SJCRH30 (cell line): ENCODE results near the gene CRYBA1. TPM values are rescaled to one million over a fixed set of nuclear protein-coding genes. Genes with fewer than 3 reads are reported as not detected.
"Not testable (repeated sequence)": the region's sequence is repeated elsewhere in the genome, so short reads cannot be mapped to it uniquely, and the experiment has no call there.

Source experiments
- DNase-seq, 2 experiments: peaks; one replicate each; pipeline ENCODE4 v3.0.0-alpha.2; 2015 to 2020
- H3K27ac ChIP-seq: fragments of 250-450 bp; sonication (Bioruptor Pico); 2 replicates; pipeline ENCODE4 v1.5.1; 2020; ENCODE audit warnings: mild to moderate bottlenecking, moderate library complexity
- H3K27me3 ChIP-seq: fragments of 250-450 bp; sonication (Bioruptor Pico); 2 replicates; pipeline ENCODE4 v1.5.1; 2020; ENCODE audit warnings: mild to moderate bottlenecking, moderate library complexity
- H3K36me3 ChIP-seq: fragments of 250-450 bp; sonication (Bioruptor Pico); 2 replicates; pipeline ENCODE4 v1.5.1; 2020; ENCODE audit warnings: mild to moderate bottlenecking, moderate library complexity
- H3K4me1 ChIP-seq: fragments of 250-450 bp; sonication (Bioruptor Pico); 2 replicates; pipeline ENCODE4 v1.5.1; 2020; ENCODE audit warnings: mild to moderate bottlenecking, moderate library complexity
- H3K4me3 ChIP-seq: fragments of 250-450 bp; sonication (Bioruptor Pico); 2 replicates; pipeline ENCODE4 v1.5.1; 2020; ENCODE audit warnings: mild to moderate bottlenecking, moderate library complexity
- H3K9me3 ChIP-seq: fragments of 250-450 bp; sonication (Bioruptor Pico); replicated peaks from 2 replicates; pipeline ENCODE4 v1.5.1; 2020; ENCODE audit warnings: mild to moderate bottlenecking, moderate library complexity
- total RNA-seq: library from RNA; depleted of rRNA; stranded (reverse); fragments of >200 nt; shearing (Covaris generic); gene quantifications from 2 replicates; pipeline ENCODE4 v1.2.3, GENCODE V29; 2014

CRYBA1 gene
- total RNA-seq, 1 experiment from 2014 or later: not detected

GRCh38 chr17:29247219-29247618, 560 bp downstream of the CRYBA1 start:
- H3K36me3 ChIP-seq: no peaks in the 10 kb centered on the region
- H3K27me3 ChIP-seq: no peaks in the 10 kb centered on the region
- H3K27ac ChIP-seq: no peak overlapping the region
- peaks cover 3% of the 10 kb centered on the region; the same call in 1 of the 2 replicates for H3K4me1 ChIP-seq
- no peaks in the 10 kb centered on the region for H3K9me3 ChIP-seq
- no peak for DNase-seq
- no peak overlapping the region for H3K4me3 ChIP-seq

- Histone ChIP-seq H3K9me3 (no peaks in the 10 kb centered on the region), H3K27ac (no peak overlapping the region), H3K27me3 (no peaks in the 10 kb centered on the region), H3K4me1 (peaks cover 3% of the 10 kb centered on the region; the same call in 1 of the 2 replicates), H3K36me3 (no peaks in the 10 kb centered on the region), H3K4me3 (no peak overlapping the region)
- DNase-seq: no peak
These were observed 2.2 kb downstream of the CRYBA1 start for GRCh38 chr17:29248845-29249244.

GRCh38 chr17:29250666-29251065, 4.0 kb downstream of the CRYBA1 start:
- Histone ChIP-seq H3K27me3 (no peaks in the 10 kb centered on the region), H3K4me3 (no peak overlapping the region), H3K4me1 (peaks cover 3% of the 10 kb centered on the region; the same call in 1 of the 2 replicates), H3K36me3 (peaks cover under 1% of the 10 kb centered on the region; the same call in 1 of the 2 replicates), H3K27ac (no peak overlapping the region), H3K9me3 (no peaks in the 10 kb centered on the region)
- no peak for DNase-seq

GRCh38 chr17:29251184-29251583, 4.5 kb downstream of the CRYBA1 start:
- no peak overlapping the region for H3K27ac ChIP-seq
- no peaks in the 10 kb centered on the region for H3K9me3 ChIP-seq
- peaks cover 2% of the 10 kb centered on the region; the same call in 1 of the 2 replicates for H3K4me1 ChIP-seq
- H3K27me3 ChIP-seq: no peaks in the 10 kb centered on the region
- no peak for DNase-seq
- peaks cover 5% of the 10 kb centered on the region; the same call in 1 of the 2 replicates for H3K36me3 ChIP-seq
- H3K4me3 ChIP-seq: no peak overlapping the region

- peak in 1 of 2 experiments; percentile 42 for DNase-seq
These were observed 5.6 kb downstream of the CRYBA1 start for GRCh38 chr17:29252101-29252791.

GRCh38 chr17:29253037-29253436, 6.4 kb downstream of the CRYBA1 start:
- Histone ChIP-seq H3K9me3 (no peaks in the 10 kb centered on the region), H3K4me3 (no peak overlapping the region), H3K27ac (no peak overlapping the region), H3K4me1 (no peaks in the 10 kb centered on the region), H3K27me3 (no peaks in the 10 kb centered on the region), H3K36me3 (peaks cover 7% of the 10 kb centered on the region; the same call in 1 of the 2 replicates)
- no peak for DNase-seq

More at GRCh38 chr17:29252101-29252791, 5.6 kb downstream of the CRYBA1 start:
- Histone ChIP-seq H3K27me3 (no peaks in the 10 kb centered on the region), H3K4me3 (no peak overlapping the region), H3K4me1 (no peaks in the 10 kb centered on the region), H3K9me3 (no peaks in the 10 kb centered on the region), H3K27ac (no peak overlapping the region), H3K36me3 (peaks cover 6% of the 10 kb centered on the region; the same call in 1 of the 2 replicates)

GRCh38 chr17:29255926-29256522, 9.4 kb downstream of the CRYBA1 start:
- H3K4me1 ChIP-seq: no peaks in the 10 kb centered on the region
- peaks cover 31% of the 10 kb centered on the region for H3K36me3 ChIP-seq
- H3K27ac ChIP-seq: no peak overlapping the region
- no peak for DNase-seq
- H3K27me3 ChIP-seq: no peaks in the 10 kb centered on the region
- no peaks in the 10 kb centered on the region for H3K9me3 ChIP-seq
- H3K4me3 ChIP-seq: no peak overlapping the region

- H3K9me3 ChIP-seq: no peaks in the 10 kb centered on the region
- no peaks in the 10 kb centered on the region for H3K4me1 ChIP-seq
- H3K27me3 ChIP-seq: no peaks in the 10 kb centered on the region
- no peak for DNase-seq
- peaks cover 38% of the 10 kb centered on the region for H3K36me3 ChIP-seq
- no peak overlapping the region for H3K4me3 ChIP-seq
- no peak overlapping the region for H3K27ac ChIP-seq
These were observed 10.2 kb downstream of the CRYBA1 start for GRCh38 chr17:29256735-29257466.

- H3K4me3 ChIP-seq: no peak overlapping the region
- no peak overlapping the region for H3K27ac ChIP-seq
- no peaks in the 10 kb centered on the region for H3K9me3 ChIP-seq
- DNase-seq: no peak
- no peaks in the 10 kb centered on the region for H3K4me1 ChIP-seq
- no peaks in the 10 kb centered on the region for H3K27me3 ChIP-seq
- H3K36me3 ChIP-seq: peaks cover 47% of the 10 kb centered on the region
These were observed 11.1 kb downstream of the CRYBA1 start for GRCh38 chr17:29257756-29258155.

GRCh38 chr17:29263916-29264315, 17.3 kb downstream of the CRYBA1 start:
- no peak overlapping the region for H3K27ac ChIP-seq
- no peak for DNase-seq
- H3K9me3 ChIP-seq: no peaks in the 10 kb centered on the region
- H3K4me1 ChIP-seq: no peaks in the 10 kb centered on the region
- peaks cover 88% of the 10 kb centered on the region for H3K36me3 ChIP-seq
- no peaks in the 10 kb centered on the region for H3K27me3 ChIP-seq
- no peak overlapping the region for H3K4me3 ChIP-seq

GRCh38 chr17:29271980-29272379, 25.3 kb downstream of the CRYBA1 start:
- H3K9me3 ChIP-seq, H3K27ac ChIP-seq, DNase-seq, H3K27me3 ChIP-seq, H3K4me1 ChIP-seq, H3K4me3 ChIP-seq: not testable (repeated sequence)
- peaks cover 83% of the 10 kb centered on the region for H3K36me3 ChIP-seq

GRCh38 chr17:29273924-29274323, 27.3 kb downstream of the CRYBA1 start:
- Histone ChIP-seq H3K36me3 (peaks cover 85% of the 10 kb centered on the region), H3K4me3 (no peak overlapping the region)
- DNase-seq: no peak

GRCh38 chr17:29278692-29279091, 32.0 kb downstream of the CRYBA1 start:
- Histone ChIP-seq H3K27ac (no peak overlapping the region), H3K4me1 (no peaks in the 10 kb centered on the region), H3K4me3 (no peak overlapping the region), H3K36me3 (peaks cover 96% of the 10 kb centered on the region), H3K9me3 (peaks cover 18% of the 10 kb centered on the region), H3K27me3 (no peaks in the 10 kb centered on the region; the same call in 1 of the 2 replicates)
- no peak for DNase-seq

More at GRCh38 chr17:29273924-29274323, 27.3 kb downstream of the CRYBA1 start:
- Histone ChIP-seq H3K27me3 (no peaks in the 10 kb centered on the region; the same call in 1 of the 2 replicates), H3K4me1 (no peaks in the 10 kb centered on the region), H3K9me3 (peaks cover 3% of the 10 kb centered on the region), H3K27ac (no peak overlapping the region)

- Histone ChIP-seq H3K4me1 (no peaks in the 10 kb centered on the region), H3K27me3 (no peaks in the 10 kb centered on the region; the same call in 1 of the 2 replicates), H3K36me3 (peaks cover 96% of the 10 kb centered on the region), H3K4me3 (no peak overlapping the region), H3K9me3 (peaks cover 18% of the 10 kb centered on the region), H3K27ac (no peak overlapping the region)
- no peak for DNase-seq
These were observed 32.9 kb downstream of the CRYBA1 start for GRCh38 chr17:29279397-29280070.
